ENCODE data around the gene VAV3.
"Not testable (repeated sequence)": the region's sequence is repeated elsewhere in the genome, so short reads cannot be mapped to it uniquely, and the experiment has no call there.

The VAV3 gene

GRCh38 chr1:107935396-107936064, 29.4 kb downstream of the VAV3 start:
- no peak for DNase-seq

- DNase-seq = no peak
Observed at GRCh38 chr1:107934578-107934977, 30.4 kb downstream of the VAV3 start.

- DNase-seq = no peak
Observed at GRCh38 chr1:107933736-107934135, 31.2 kb downstream of the VAV3 start.

GRCh38 chr1:107930292-107930691, 34.7 kb downstream of the VAV3 start:
- DNase-seq = no peak

GRCh38 chr1:107927820-107928219, 37.2 kb downstream of the VAV3 start:
- no peak for DNase-seq

- no peak for DNase-seq
Observed at GRCh38 chr1:107926436-107927080, 38.4 kb downstream of the VAV3 start.

- no peak for DNase-seq
Observed at GRCh38 chr1:107925565-107925964, 39.4 kb downstream of the VAV3 start.

GRCh38 chr1:107920999-107921398, 44.0 kb downstream of the VAV3 start:
- no peak for DNase-seq

- DNase-seq = no peak
Observed at GRCh38 chr1:107920561-107920960, 44.4 kb downstream of the VAV3 start.

GRCh38 chr1:107919953-107920352, 45.0 kb downstream of the VAV3 start:
- DNase-seq = no peak

GRCh38 chr1:107914119-107914765, 50.7 kb downstream of the VAV3 start:
- DNase-seq = no peak

GRCh38 chr1:107912656-107913055, 52.3 kb downstream of the VAV3 start:
- no peak for DNase-seq

- no peak for DNase-seq
Observed at GRCh38 chr1:107900090-107900945, 64.7 kb downstream of the VAV3 start.

GRCh38 chr1:107899655-107900054, 65.3 kb downstream of the VAV3 start:
- no peak for DNase-seq

- no peak for DNase-seq
Observed at GRCh38 chr1:107897438-107898345, 67.3 kb downstream of the VAV3 start.

GRCh38 chr1:107896936-107897335, 68.0 kb downstream of the VAV3 start:
- no peak for DNase-seq

GRCh38 chr1:107896401-107896800, 68.6 kb downstream of the VAV3 start:
- no peak for DNase-seq

GRCh38 chr1:107895403-107896191, 69.4 kb downstream of the VAV3 start:
- no peak for DNase-seq

GRCh38 chr1:107894605-107895004, 70.4 kb downstream of the VAV3 start:
- no peak for DNase-seq

- not testable (repeated sequence) for DNase-seq
Observed at GRCh38 chr1:107893350-107893749, 71.6 kb downstream of the VAV3 start.

- DNase-seq = no peak
Observed at GRCh38 chr1:107889524-107889923, 75.5 kb downstream of the VAV3 start.

Measured in 8988T (cell line).